Measurements from ENCODE around the gene ANXA11. TPM values are rescaled to one million over a fixed set of nuclear protein-coding genes. Genes with fewer than 3 reads are reported as not detected.

Gene ANXA11
- total RNA-seq, 1 donor from 2014 or later = 38.9 TPM

DNA sequence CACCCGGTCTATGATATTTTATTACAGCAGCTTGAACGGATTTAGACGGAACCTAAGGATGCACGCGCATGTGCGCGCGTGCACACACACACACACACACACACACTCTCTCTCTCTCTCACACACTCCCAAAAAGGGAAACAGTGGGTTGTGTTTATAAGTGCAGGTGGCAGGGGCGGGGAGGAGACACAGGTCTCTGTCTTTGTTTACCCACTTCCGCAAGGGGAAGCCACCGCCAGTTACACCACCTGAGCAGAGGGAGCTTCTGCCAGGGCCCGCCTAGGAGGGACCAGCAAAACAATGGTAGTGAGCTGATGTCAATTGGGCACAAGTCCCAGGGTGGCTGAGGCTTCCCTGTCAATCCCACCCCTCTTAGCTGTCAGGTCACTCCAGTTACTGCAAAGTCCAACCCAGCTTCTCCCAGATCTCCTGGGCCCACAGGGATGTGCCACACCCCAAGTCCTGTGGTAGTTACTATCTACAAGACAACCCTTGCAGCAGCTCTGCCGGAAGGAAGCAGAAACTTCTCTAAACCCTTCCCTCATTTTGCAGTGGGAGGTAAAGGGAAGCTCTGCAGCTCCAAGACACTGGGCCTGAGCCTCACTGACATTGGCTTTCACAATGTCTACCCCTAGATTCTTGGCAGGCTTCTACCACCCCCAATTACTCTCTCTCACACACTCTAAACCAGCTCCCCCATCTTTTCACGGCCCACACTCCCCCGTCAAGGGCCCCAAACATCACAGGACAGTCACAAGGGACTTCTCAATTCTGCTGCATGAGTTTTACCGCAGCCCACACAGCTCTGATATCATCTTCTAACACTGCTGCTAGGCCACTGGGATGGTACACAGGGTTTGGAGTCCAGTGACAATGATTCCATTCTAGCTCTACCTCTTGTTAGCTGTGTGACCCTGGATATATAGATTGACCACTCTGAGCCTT is 17.6 kb downstream of the ANXA11 start:
- no peak for DNase-seq

- DNase-seq = no peak
Observed at GRCh38 chr10:80187060-80187459, 18.3 kb downstream of the ANXA11 start.

DNA sequence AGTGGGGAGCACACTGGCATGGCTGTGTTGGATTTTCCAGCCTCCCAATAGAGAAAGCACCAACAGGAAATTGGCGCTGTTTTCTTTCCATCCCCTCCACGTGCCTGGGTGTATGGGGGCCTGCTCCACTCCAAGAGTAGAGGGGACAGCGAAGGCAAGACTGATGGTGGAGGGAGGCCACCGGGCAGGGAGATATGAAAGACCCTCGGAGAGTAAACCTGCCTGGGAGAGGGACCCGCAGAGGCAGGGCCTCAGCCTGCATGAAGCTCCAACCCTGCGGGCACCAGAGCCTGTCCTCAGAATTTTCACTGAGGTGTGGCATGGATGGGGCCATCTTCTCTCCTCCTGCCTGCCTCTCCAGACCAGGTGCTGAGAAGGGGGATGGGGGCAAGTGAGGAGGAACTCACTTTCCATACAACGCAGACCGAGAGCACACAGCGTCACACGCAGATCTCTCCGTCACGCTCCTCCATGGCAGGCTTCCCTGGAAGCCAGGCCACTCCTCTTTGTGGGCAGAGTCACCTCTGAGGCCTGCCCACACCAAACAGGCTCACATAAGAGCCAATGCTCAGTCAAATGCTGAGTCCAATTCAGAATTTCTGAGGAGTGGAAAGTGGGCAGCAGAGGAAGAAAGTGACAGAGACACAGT is 18.8 kb downstream of the ANXA11 start:
- no peak for DNase-seq

DNA sequence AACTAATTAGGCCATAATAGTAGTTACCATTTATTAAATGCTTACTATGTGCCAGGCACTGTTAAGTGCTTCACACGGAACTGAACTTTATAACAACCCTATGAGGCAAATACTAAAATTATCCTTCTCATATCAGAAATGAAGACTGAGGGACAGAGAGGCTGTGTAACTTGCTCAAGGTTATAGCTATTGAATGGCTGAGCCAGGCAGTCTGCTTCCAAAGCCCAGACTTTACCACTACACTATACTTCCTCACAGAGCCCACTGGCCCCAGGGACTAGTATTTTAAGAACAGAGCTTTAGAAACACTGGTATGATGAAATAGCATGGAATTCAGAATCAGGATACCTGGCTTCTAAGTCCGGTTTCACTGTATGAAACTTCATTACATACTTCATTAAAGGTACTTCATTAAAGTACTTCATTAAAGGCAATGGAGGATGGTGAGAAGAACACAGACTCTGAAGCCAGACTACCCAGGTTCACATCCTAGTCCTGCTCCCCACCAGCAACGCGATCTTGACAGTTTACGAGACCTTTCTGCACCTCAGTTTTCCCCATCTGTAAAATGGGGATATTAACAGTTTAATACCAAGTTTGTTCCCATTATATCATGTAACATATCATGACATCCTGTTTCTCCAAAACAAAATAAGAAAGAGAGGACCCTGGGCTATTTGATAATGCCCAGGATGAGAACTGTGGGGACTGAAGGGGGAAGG is 19.6 kb downstream of the ANXA11 start:
- no peak for DNase-seq

DNA sequence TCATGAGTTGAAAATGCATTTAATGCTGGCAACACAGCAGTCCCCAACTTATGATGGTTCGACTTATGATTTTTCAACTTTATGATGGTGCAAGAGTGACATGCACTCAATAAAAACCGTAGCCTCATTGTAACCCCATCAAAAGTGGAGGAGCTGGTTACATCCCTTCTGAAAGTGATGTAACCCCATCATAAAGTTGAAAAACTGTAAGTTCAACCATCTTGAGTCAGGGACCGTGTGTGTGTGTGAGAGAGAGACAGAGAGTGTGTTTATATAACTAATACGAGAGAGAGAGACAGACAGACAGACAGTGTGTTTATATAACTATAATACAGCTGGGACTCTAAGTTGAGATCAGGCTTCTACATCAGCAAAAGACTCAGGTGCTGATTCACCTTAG is 21.0 kb downstream of the ANXA11 start:
- no peak for DNase-seq

DNA sequence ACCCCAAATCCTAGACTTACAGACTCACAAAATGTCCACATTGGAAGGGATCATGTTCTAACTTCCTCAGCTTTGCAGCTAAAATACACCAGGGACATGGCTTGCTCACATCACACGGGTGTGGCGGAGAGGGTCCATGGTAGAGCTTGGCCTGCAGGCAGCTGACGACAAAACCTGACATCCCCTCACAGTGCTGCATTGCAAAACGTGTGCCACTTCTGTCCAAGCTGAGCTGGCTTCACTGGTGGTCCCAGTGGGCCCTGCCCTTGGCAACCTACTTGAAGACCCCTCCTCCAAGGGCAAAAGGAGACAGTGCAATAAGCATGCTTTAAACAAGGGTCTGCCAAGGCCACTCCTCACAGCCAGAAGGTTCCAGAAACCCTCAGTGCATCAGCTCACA is 21.9 kb downstream of the ANXA11 start:
- no peak for DNase-seq

DNA sequence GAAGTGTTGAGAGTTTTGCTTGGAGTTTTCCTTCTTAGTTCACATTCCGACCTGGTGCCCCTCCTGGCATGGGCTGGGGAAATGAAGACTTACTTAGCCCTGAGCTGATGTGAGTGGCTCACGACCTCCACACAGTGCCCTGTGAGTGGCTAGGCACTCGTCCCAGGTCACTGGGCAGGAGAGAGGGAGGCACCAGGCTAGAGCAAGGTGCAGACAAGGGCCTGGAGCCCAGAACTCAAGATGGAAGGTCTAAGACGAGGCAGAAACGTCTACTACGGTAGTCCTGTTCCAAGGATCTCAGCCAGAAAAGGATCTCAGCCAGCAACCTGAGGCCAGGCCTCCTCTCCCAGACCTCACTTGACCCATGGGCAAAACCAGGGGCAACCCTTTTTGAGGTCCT is 22.4 kb downstream of the ANXA11 start:
- no peak for DNase-seq

DNA sequence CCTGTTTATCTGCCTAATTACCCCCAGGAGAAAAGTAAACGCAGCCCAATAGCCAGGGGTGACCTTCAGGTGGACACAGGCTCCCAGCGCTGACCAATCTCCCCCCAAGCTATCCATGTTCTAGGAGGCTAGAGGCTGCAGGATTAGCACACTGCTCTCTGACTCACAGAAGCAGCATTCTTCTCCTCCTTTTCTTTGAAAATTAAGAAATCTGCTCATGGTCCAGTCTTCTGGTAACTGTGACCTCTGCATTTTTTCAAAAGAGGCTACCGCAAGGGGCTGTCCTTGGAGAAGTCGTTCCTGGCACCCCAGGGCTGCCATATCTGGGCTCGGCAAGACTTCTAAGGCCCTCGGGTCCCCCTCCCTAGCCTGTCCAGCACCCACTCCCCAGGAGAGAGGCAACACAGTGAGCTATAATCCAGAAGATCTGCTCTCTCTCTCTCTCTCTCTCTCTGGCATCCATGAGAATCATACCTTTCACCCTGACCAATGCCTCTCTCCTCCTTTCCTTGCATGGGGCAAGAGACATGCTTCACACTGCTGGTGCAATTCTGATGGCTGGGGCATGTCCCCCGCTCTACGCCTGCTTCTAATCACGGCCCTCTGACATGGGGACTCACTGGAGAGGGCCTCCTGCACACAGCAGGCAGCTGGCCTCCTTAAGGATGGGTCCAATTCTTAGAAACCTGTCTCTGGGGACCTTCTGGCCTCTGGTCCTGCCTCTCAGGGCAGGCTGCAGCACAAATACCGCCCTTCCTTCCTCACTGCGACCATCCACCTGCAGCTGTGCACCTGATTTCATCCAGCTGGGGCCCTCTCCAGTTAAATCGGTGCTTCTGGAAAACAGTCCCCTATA is 27.3 kb downstream of the ANXA11 start:
- no peak for DNase-seq

GRCh38 chr10:80176526-80176925 is 28.8 kb downstream of the ANXA11 start:
- no peak for DNase-seq

GRCh38 chr10:80174641-80175395 is 30.5 kb downstream of the ANXA11 start:
- no peak for DNase-seq

- no peak for DNase-seq
Observed at GRCh38 chr10:80173466-80173865, 31.9 kb downstream of the ANXA11 start.

- DNase-seq = no peak
Observed at GRCh38 chr10:80172896-80173295, 32.4 kb downstream of the ANXA11 start.

GRCh38 chr10:80171248-80171660 is 34.1 kb downstream of the ANXA11 start:
- no peak for DNase-seq

DNA sequence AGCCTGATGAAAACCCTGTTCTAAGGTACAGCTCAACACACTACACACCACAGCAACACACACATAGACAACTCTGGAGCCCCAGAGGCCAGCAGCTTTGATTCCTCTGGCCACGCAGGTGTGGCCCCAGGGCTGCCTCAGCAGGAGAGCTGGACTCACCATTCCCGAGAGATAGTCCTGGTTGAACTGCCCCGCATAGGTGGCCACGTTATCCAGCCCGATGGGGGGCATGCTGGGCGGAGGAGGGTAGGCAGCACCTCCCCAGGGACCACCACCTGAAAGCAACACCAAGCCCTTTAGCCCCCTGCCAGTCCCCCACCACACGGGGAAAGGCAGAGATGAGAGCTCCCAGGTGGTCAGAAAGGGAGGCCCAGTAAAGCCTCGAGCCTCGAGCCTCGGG is 34.7 kb downstream of the ANXA11 start:
- no peak for DNase-seq

GRCh38 chr10:80170026-80170425 is 35.3 kb downstream of the ANXA11 start:
- no peak for DNase-seq

- DNase-seq = no peak
Observed at GRCh38 chr10:80168679-80169380, 36.5 kb downstream of the ANXA11 start.

DNA sequence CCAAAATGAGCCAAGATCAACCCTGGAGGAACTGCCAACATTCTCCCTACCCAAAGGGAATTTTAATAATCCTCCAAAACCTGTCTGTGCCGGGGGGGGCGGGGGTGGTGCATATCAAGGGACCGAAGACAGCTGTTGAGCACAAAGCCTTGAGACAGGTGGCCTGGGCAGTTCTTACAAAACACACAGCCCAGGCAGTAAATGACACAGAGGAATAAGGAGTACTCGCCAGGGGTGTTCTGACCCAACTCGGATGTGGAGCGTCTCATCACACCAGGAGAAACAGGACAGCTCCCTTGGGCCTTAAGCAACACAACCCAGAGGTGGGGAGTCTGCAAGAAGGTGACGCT is 37.2 kb downstream of the ANXA11 start:
- DNase-seq = no peak

DNA sequence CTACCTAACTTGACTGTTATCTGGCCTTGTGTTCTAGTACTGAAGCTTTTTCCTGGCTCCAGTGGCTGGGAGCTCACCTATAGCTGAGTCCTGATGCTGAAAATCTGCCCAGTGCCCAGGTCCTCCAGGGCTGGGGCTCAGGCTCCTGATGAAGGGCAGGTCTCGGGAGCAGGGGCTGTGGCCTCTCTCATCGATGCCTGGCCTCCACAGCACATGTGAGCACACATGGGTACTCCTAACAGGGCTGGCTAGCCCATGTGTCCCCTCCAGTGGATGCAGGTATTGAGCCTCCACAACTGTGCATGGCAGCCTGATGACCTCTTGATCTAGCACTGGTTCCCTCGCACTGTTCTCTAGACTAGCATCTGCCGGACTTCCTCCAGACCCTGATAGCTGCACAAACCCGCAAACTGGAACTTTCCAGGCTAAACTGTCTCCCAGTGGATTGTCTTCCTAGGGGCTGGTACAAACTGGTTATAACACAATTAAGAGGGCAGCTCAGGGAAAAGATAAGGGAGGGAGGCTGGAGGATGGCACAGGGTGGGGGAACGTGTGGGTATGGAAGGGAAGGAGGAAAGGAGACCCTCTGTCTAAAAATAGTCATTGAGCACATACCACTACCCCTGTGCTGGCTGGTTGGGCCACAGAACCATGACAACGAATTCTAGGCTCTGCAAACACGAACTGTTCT is 37.7 kb downstream of the ANXA11 start:
- no peak for DNase-seq

DNA sequence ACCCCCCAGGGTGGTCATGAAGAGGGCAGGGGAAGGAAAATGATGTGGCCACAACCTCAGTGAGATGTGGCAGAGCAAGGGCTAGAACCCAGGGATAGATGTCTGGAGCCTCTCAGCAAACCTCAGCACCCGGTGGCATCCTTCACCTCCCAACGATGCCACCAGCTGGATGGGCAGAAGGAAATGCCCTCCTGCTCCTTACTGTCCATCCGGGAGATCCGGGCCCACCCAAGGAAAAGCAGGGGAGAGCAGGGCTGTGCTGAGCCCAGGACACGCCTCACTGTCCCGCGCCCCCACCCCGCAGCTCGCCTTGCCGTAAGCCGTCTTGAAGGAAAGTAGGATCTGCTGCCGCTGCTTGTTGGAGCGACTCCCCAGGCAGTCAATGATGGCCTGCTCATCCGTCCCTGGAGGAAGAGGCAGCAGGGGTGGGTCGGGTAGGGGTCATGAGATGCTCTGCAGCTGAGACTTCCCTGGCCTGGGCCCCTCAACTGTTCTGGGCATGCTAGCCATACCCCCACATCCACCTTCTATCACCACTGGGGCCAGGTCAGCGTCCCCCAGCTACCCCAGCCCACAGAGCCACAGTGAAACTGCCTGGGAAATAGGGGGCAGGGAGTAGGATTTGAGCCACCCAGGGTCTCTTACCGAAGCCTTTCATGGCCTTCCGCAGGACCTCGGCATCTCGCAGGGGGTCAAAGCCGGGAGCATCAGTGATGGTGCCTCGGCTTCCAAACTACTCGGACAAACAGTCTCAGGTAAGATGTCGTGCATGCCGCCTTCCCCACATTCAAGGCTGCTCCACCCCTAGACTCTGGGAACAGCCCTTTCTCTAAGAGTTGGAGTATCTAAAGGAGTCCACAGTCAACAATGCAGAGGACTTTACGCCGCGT is 38.5 kb downstream of the ANXA11 start:
- DNase-seq = no peak
